Measurements from ENCODE around the gene MRPL38. TPM values are rescaled to one million over a fixed set of nuclear protein-coding genes. Genes with fewer than 3 reads are reported as not detected.

Gene MRPL38
- 70.8 TPM for total RNA-seq
- long read RNA-seq, transcript MRPL38-201 (9 exons, 1,888 nt) = major isoform, 334 of 361 reads
- long read RNA-seq, partial matches to known transcripts = 6 of 361 reads
- long read RNA-seq, other reads (novel, unspliced or antisense) = 20 of 361 reads

GRCh38 chr17:75904749-75905521 is at the start of gene MRPL38:
Gene MRPL38 (minus strand): TSS chr17:75904884. CDS start chr17:75904875, 9 bp downstream.
- peak; percentile 97 for DNase-seq (ENCODE audit: low spot score)

- no peak for DNase-seq (ENCODE audit: low spot score)
Observed at GRCh38 chr17:75950855-75951554, 46.3 kb upstream of the MRPL38 start.

GRCh38 chr17:75950421-75950820 is 45.7 kb upstream of the MRPL38 start:
- DNase-seq (ENCODE audit: low spot score) = no peak

- DNase-seq (ENCODE audit: low spot score) = no peak
Observed at GRCh38 chr17:75945211-75945610, 40.5 kb upstream of the MRPL38 start.

GRCh38 chr17:75943491-75943890 is 38.8 kb upstream of the MRPL38 start:
- no peak for DNase-seq (ENCODE audit: low spot score)

- DNase-seq (ENCODE audit: low spot score) = no peak
Observed at GRCh38 chr17:75942473-75942872, 37.8 kb upstream of the MRPL38 start.

GRCh38 chr17:75941442-75941819 is 36.7 kb upstream of the MRPL38 start:
- DNase-seq (ENCODE audit: low spot score) = peak; percentile 49

GRCh38 chr17:75940727-75941441 is 36.2 kb upstream of the MRPL38 start, which contains the start of gene FBF1:
Gene FBF1 (minus strand): TSS chr17:75941042. CDS start chr17:75938149, 2,893 bp downstream.
- peak; percentile 98 for DNase-seq (ENCODE audit: low spot score)

- peak; percentile 55 for DNase-seq (ENCODE audit: low spot score)
Observed at GRCh38 chr17:75937652-75938051, 33.0 kb upstream of the MRPL38 start.

GRCh38 chr17:75933808-75934207 is 29.1 kb upstream of the MRPL38 start:
- no peak for DNase-seq (ENCODE audit: low spot score)

- DNase-seq (ENCODE audit: low spot score) = no peak
Observed at GRCh38 chr17:75932852-75933251, 28.2 kb upstream of the MRPL38 start.

- no peak for DNase-seq (ENCODE audit: low spot score)
Observed at GRCh38 chr17:75931062-75931461, 26.4 kb upstream of the MRPL38 start.

- no peak for DNase-seq (ENCODE audit: low spot score)
Observed at GRCh38 chr17:75927286-75927922, 22.7 kb upstream of the MRPL38 start.

GRCh38 chr17:75926456-75926855 is 21.8 kb upstream of the MRPL38 start:
- no peak for DNase-seq (ENCODE audit: low spot score)

- DNase-seq (ENCODE audit: low spot score) = no peak
Observed at GRCh38 chr17:75925912-75926311, 21.2 kb upstream of the MRPL38 start.

- DNase-seq (ENCODE audit: low spot score) = no peak
Observed at GRCh38 chr17:75925103-75925502, 20.4 kb upstream of the MRPL38 start.

- DNase-seq (ENCODE audit: low spot score) = no peak
Observed at GRCh38 chr17:75922963-75923874, 18.5 kb upstream of the MRPL38 start.

- DNase-seq (ENCODE audit: low spot score) = no peak
Observed at GRCh38 chr17:75922173-75922961, 17.7 kb upstream of the MRPL38 start.

- DNase-seq (ENCODE audit: low spot score) = no peak
Observed at GRCh38 chr17:75921596-75921995, 16.9 kb upstream of the MRPL38 start.
